Activated naive CD8-positive, alpha-beta T cell treated with anti-CD3 and anti-CD28 coated beads, Interleukin-2, amount 50 U/mL, for 24 hours (primary cell): Measurements from ENCODE around the gene AAMP.

Experiments used
- ATAC-seq: fragments of 150-1000 bp; cut with Tn5 transposase; one replicate; pipeline ENCODE4 v1.10.0; 2021
- DNase-seq: peaks from one replicate; pipeline ENCODE4 v3.0.0; 2021
- H3K27ac Mint-ChIP-seq: one replicate; pipeline ENCODE4 v1.8.0; 2021; ENCODE audit warnings: mild to moderate bottlenecking, mixed read lengths
- H3K27me3 Mint-ChIP-seq: one replicate; pipeline ENCODE4 v1.8.0; 2021; ENCODE audit warnings: mixed read lengths
- H3K36me3 Mint-ChIP-seq: one replicate; pipeline ENCODE4 v1.8.0; 2021; ENCODE audit warnings: low read depth, mixed read lengths
- H3K4me1 Mint-ChIP-seq: one replicate; pipeline ENCODE4 v1.8.0; 2021; ENCODE audit warnings: mixed read lengths
- H3K4me3 Mint-ChIP-seq: one replicate; pipeline ENCODE4 v1.8.0; 2021; ENCODE audit warnings: mild to moderate bottlenecking, moderate library complexity, mixed read lengths
- H3K9me3 Mint-ChIP-seq: one replicate; pipeline ENCODE4 v1.8.0; 2021; ENCODE audit warnings: mixed read lengths

The AAMP gene

GRCh38 chr2:218217360-218218267 is 52.3 kb downstream of the AAMP start:
- Mint-ChIP-seq H3K36me3 (peaks cover 47% of the 10 kb centered on the region), H3K4me3 (peak overlapping the region; percentile 90), H3K27me3 (peaks cover 2% of the 10 kb centered on the region), H3K4me1 (peaks cover 48% of the 10 kb centered on the region), H3K27ac (peak overlapping the region; percentile 93), H3K9me3 (no peaks in the 10 kb centered on the region)
- peak; percentile 82 for DNase-seq
- peak; percentile 71 for ATAC-seq

GRCh38 chr2:218216674-218217359 is 53.1 kb downstream of the AAMP start, which contains the start of gene ARPC2:
Gene ARPC2, plus strand, starts transcription at chr2:218217189. Its CDS starts 282 bp downstream, at chr2:218217471.
- H3K27ac Mint-ChIP-seq, result peak within 1 kb of the TSS; percentile 93

GRCh38 chr2:218216336-218216673 is 53.6 kb downstream of the AAMP start:
- no peaks in the 10 kb centered on the region for H3K9me3 Mint-ChIP-seq

More at GRCh38 chr2:218216674-218217359, 53.1 kb downstream of the AAMP start, which contains the start of gene ARPC2:
- H3K27me3 Mint-ChIP-seq, result peaks cover 2% of the 10 kb centered on the region
- peak within 1 kb of the TSS; percentile 90 for H3K4me3 Mint-ChIP-seq
- peaks cover 40% of the 10 kb centered on the region for H3K4me1 Mint-ChIP-seq
- DNase-seq (peak; percentile 98), ATAC-seq (peak; percentile 74)
- no peaks in the 10 kb centered on the region for H3K9me3 Mint-ChIP-seq
- H3K36me3 Mint-ChIP-seq, result peaks cover 41% of the 10 kb centered on the region

More at GRCh38 chr2:218216336-218216673, 53.6 kb downstream of the AAMP start:
- ATAC-seq (no peak), DNase-seq (no peak)
- Mint-ChIP-seq H3K27me3 (peaks cover 2% of the 10 kb centered on the region), H3K36me3 (peaks cover 36% of the 10 kb centered on the region), H3K27ac (peak overlapping the region; percentile 93), H3K4me1 (peaks cover 35% of the 10 kb centered on the region), H3K4me3 (peak overlapping the region; percentile 90)
